ENCODE results near the gene IYD.

IYD gene

GRCh38 chr6:150354754-150355571, 13.8 kb upstream of the IYD start:
- H3K4me1 Mint-ChIP-seq, result peaks cover 9% of the 10 kb centered on the region
- no peak overlapping the region for H3K4me3 Mint-ChIP-seq
- H3K9me3 Mint-ChIP-seq, result peaks cover 3% of the 10 kb centered on the region
- no peak overlapping the region for H3K27ac Mint-ChIP-seq
- no peak for TF ChIP-seq CTCF (IDR thresholded peaks at IDR 0.05)
- no peaks in the 10 kb centered on the region for H3K36me3 Mint-ChIP-seq (ENCODE audit: low read depth)
- DNase-seq, result no peak
- no peaks in the 10 kb centered on the region for H3K27me3 Mint-ChIP-seq (ENCODE audit: low read depth, poor library complexity)

GRCh38 chr6:150355932-150356331, 12.9 kb upstream of the IYD start:
- H3K36me3 Mint-ChIP-seq (ENCODE audit: low read depth), result no peaks in the 10 kb centered on the region
- TF ChIP-seq CTCF (IDR thresholded peaks at IDR 0.05), result no peak
- no peak for DNase-seq
- no peak overlapping the region for H3K27ac Mint-ChIP-seq
- H3K27me3 Mint-ChIP-seq (ENCODE audit: low read depth, poor library complexity), result peaks cover 6% of the 10 kb centered on the region
- peaks cover 3% of the 10 kb centered on the region for H3K9me3 Mint-ChIP-seq
- H3K4me3 Mint-ChIP-seq, result no peak overlapping the region
- H3K4me1 Mint-ChIP-seq, result peaks cover 9% of the 10 kb centered on the region

GRCh38 chr6:150361876-150362275, 6.9 kb upstream of the IYD start:
- Mint-ChIP-seq H3K27me3 (ENCODE audit: low read depth, poor library complexity) (peaks cover 20% of the 10 kb centered on the region), H3K36me3 (ENCODE audit: low read depth) (no peaks in the 10 kb centered on the region), H3K4me1 (no peaks in the 10 kb centered on the region)

GRCh38 chr6:150363733-150364132, 5.1 kb upstream of the IYD start:
- no peaks in the 10 kb centered on the region for H3K9me3 Mint-ChIP-seq
- H3K27ac Mint-ChIP-seq, result no peak overlapping the region
- peaks cover 22% of the 10 kb centered on the region for H3K27me3 Mint-ChIP-seq (ENCODE audit: low read depth, poor library complexity)
- no peak overlapping the region for H3K4me3 Mint-ChIP-seq
- H3K36me3 Mint-ChIP-seq (ENCODE audit: low read depth), result no peaks in the 10 kb centered on the region
- DNase-seq, result no peak
- no peaks in the 10 kb centered on the region for H3K4me1 Mint-ChIP-seq
- no peak for TF ChIP-seq CTCF (IDR thresholded peaks at IDR 0.05)

More at GRCh38 chr6:150361876-150362275, 6.9 kb upstream of the IYD start:
- Mint-ChIP-seq H3K4me3 (no peak overlapping the region), H3K9me3 (no peaks in the 10 kb centered on the region), H3K27ac (no peak overlapping the region)
- TF ChIP-seq CTCF (IDR thresholded peaks at IDR 0.05), result no peak
- no peak for DNase-seq

- Mint-ChIP-seq H3K4me1 (no peaks in the 10 kb centered on the region), H3K9me3 (no peaks in the 10 kb centered on the region), H3K27ac (no peak overlapping the region), H3K27me3 (ENCODE audit: low read depth, poor library complexity) (peaks cover 15% of the 10 kb centered on the region), H3K4me3 (no peak overlapping the region), H3K36me3 (ENCODE audit: low read depth) (no peaks in the 10 kb centered on the region)
- no peak for DNase-seq
- no peak for TF ChIP-seq CTCF (IDR thresholded peaks at IDR 0.05)
These were observed 2.6 kb upstream of the IYD start for GRCh38 chr6:150366118-150366778.
